Umbilical cord (tissue), 2 donors: ENCODE measurements around the gene KIN. TPM values are rescaled to one million over a fixed set of nuclear protein-coding genes. Genes with fewer than 3 reads are reported as not detected.
A peak's percentile ranks its signal among the peaks of the same experiment; 100 is the strongest.
"Not testable (repeated sequence)": the region's sequence is repeated elsewhere in the genome, so short reads cannot be mapped to it uniquely, and the experiment has no call there.

ENCODE experiments used
- DNase-seq: peaks from one replicate; pipeline ENCODE4 v3.0.0-alpha.2; 2015; ENCODE audit warnings: low spot score
- total RNA-seq: library from RNA; depleted of rRNA; stranded (reverse); fragments of >200 nt; gene quantifications from one replicate; pipeline ENCODE4 v1.2.3, GENCODE V29; 2014; ENCODE audit warnings: low replicate concordance; ENCODE audit not compliant: insufficient read depth

Gene KIN, protein sequence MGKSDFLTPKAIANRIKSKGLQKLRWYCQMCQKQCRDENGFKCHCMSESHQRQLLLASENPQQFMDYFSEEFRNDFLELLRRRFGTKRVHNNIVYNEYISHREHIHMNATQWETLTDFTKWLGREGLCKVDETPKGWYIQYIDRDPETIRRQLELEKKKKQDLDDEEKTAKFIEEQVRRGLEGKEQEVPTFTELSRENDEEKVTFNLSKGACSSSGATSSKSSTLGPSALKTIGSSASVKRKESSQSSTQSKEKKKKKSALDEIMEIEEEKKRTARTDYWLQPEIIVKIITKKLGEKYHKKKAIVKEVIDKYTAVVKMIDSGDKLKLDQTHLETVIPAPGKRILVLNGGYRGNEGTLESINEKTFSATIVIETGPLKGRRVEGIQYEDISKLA
- 10.1 TPM for total RNA-seq

DNA sequence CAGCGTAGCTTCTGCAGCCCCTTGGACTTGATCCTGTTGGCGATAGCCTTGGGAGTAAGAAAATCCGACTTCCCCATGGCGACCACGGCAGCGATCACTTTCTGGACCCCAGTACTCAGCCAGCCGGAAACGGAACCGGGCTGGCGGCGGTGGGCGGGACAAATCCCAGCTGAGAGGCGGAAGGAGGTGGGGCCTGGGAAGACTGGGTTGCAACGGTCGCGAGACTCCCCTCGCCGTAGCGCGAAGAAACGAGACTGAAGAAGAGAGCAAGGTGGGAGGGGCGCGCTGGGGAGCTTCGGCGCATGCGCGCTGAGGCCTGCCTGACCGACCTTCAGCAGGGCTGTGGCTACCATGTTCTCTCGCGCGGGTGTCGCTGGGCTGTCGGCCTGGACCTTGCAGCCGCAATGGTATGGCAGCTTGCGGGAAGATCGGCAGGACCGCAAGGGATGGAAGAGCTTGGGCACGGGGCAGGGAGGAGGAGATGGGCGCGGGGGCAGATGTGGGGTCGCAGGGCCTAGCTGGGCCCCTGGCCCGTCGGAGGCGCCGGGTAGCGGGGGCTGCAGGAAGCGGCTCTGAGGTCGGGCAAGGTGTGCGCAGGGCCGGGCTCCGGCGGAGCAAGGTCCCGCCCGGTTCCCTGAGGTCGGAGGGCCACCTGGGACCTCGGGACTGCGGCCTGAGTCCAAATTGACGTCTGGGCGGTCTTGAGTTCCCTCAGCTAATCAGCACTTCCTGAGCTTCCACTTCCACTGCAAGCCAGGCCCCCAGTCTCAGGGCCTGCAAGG is at the start of gene KIN, which contains the start of gene ATP5F1C:
Gene KIN (minus strand): TSS at position 137 of the 782 bp plus-strand sequence. CDS start 60 bp downstream, at position 77.
Gene ATP5F1C (plus strand): TSS at position 321 of the 782 bp plus-strand sequence. CDS start 31 bp downstream, at position 352.
- peak; percentile 99 for DNase-seq

DNA sequence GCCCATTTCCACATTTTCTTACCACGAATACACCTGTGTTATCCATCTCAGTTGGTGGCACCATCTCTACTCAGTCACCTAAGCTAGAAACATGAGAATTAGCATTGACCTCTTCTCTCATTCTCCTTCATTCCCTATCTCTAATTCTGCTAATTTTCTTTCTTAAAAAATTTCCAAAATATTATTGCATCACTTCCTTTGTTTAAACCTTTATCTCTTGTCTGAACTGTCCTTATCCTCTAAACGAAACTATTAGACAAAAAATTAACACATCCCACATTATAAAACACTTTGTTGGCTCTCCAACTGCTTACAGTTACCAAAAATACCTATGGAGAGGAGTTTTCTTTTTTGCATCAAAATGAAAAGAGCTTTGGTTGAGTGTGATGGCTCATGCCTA is 48.8 kb upstream of the KIN start:
- no peak for DNase-seq

DNA sequence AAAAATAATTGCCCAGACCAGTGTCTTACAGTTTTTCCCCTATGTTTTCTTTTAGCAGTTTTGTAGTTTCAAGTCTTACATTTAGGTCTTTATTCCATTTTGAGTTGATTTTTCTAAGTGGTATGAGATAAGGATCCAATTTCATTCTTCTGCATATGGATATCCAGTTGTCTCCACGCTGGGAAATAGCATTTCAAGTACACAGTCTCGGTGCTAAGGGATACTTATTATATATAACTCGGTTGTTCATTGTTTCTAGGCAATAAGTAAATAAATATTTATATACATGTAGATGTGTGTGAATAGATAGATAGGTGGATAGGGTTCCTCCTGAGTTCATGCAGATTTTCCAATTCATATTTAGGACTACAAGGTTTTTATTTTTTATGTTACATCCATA is 46.5 kb upstream of the KIN start:
- no peak for DNase-seq

DNA sequence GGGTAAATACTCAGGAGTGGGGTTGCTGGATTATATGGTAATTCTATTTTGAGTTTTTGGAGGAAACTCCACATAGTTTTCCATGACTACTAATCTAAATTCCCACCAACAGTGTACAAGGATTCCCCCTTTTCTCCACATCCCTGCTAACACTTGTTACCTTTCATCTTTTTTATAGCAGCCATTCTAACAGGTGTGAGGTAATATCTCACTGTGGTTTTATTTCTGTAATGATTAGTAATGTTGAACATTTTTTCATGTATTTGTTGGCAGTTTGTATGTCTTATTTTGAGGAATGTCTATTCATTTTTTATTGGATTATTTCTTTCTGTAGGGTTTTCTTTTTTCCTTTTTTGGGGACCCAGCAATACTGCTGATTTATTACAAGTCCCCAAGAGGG is 45.4 kb upstream of the KIN start:
- no peak for DNase-seq

DNA sequence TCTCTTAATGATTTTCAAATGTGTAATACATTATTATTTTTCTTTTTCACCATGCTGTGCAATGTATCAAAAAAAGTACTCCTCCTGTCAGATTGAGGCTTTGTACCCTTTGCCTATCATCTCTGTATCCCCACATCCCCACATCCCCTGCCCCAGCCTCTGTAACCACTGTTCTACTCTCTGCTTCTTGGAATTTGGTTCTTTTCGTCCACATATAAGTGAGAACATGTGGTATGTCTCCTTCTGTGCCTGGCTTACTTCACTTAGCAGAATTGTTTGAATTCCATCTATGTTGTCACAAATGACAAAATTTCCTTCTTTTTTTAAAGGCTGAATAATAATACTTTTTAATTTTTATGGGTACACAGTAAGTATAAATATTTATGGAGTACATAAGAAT is 44.3 kb upstream of the KIN start:
- DNase-seq, result no peak

DNA sequence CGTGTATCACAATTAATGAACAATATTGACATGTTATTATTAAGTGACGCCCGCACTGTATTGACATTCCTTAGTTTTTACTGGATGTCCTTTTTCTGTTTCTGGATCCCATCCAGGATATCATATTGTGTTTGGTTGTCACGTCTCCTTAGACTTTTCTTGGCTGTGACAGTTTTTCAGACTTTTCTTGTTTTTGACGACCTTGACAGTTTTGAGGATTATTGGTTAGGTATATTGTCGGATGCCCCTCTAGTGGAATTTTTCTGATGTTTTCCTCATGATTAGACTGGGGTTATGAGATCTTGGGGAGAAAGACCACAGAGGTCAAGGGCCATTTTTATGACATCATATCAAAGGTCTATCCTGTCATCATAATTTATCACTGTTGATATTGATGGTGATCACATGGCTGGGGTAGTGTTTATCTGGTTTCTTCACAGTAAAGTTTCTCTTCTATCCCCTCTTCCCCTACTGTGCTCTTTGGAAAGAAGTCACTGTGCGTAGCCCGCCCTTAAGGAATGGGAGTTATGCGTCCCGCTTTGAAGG is 41.6 kb upstream of the KIN start:
- DNase-seq, result no peak

DNA sequence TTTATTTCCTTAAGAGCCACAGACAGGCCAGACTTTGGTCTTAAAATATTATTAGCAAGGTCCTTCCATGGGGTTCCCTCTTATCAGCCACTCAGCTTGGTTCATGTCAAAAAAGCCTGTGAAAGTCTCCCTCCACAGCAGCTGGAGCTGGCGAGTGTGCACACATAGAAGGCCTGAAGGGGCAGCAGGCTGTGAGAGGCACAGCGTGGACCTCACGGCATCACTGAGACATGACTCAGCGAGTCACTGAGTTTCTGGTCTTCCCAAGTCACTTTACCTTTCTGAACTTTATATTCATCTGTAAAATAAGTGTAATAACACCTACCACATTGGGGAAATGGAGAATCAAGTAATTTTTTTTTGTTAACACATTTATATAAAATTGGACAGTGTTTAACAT is 39.2 kb upstream of the KIN start:
- DNase-seq, result no peak

DNA sequence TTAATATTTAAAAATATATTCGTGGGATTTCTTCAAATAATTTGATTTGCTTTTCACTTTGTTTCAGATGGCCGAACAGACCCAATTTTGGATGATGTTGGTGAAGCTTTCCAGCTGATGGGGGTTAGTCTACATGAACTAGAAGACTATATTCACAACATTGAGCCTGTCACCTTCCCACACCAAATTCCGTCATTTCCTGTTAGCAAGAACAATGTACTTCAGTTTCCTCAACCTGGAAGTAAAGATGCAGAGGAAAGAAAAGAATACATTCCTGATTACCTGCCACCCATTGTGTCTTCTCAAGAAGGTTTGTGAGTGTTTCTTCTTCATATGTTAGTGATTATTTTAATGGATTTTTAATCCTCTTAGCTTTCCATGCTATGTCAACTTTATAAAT is 36.5 kb upstream of the KIN start:
- DNase-seq, result no peak

DNA sequence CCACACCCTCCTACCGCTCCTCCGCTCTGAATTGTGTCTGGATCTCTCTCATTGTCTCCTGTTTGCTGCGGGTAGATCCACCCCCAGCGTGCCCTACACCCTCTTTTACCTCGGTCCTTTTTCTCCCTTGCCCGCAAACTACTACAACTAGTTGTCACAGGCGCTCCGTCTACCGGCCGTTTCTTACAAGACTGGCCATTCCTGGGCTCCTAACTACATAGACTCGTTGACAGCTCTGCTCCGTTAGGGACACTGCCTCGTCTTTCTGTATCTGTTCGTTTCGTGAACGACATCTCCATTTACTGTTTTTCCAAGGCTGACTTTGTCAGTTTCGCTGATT is 31.3 kb upstream of the KIN start:
- peak; percentile 58 for DNase-seq

DNA sequence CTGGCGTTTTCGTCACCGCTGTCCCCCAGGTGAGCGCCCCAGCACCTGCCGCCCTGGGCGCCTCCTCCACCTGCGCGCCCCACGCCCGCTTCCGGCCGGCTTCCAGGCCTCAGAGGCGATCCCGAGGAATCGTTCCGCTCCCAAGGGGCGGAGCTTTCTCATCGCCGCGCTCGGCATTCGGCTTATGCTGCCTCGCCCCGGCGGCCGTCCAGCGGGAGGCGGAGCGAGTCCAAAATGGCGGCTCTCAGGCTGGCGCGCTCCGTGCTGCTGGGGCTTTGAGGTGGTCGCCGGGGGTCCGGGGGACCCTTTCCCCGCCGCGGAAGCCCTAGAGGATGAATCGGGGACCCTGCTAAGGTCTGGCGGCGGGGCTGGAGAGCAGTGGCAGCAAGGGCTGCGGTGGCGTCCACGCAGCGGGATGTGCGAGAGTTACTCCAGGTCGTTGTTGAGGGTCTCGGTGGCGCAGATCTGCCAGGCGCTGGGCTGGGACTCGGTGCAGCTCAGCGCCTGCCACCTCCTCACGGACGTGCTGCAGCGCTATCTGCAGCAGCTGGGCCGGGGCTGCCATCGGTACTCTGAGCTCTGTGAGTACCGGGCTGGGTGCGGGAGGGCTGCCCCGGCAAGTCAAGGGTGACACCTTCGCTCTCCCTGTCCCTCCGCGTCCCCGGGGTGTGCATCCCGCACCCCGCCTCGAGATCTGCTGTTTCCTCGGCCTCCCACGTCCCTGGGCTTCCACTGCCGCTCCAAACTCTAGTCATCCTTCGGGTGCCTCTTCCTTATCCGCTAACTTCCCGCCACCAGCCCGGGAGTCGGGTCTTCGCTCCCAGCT is 30.7 kb upstream of the KIN start, which contains the start of gene TAF3:
Gene TAF3 (plus strand): TSS at position 211 of the 826 bp plus-strand sequence. CDS start 205 bp downstream, at position 416.
- peak; percentile 89 for DNase-seq

DNA sequence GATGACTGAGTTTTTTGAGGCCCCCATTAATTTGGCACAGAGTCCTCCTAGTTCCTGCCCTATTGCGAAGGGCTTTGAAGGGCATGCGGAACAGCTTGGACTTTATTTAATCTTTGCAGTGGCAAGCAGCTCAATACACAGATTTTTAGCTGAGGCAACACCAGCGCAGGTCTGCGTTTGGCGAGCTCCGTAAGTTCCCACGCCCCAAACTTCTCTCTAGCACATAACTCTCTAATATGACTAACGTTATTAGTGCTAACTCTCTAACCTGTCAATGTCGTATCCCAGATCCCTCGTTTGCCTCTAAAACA is 30.1 kb upstream of the KIN start:
- no peak for DNase-seq

DNA sequence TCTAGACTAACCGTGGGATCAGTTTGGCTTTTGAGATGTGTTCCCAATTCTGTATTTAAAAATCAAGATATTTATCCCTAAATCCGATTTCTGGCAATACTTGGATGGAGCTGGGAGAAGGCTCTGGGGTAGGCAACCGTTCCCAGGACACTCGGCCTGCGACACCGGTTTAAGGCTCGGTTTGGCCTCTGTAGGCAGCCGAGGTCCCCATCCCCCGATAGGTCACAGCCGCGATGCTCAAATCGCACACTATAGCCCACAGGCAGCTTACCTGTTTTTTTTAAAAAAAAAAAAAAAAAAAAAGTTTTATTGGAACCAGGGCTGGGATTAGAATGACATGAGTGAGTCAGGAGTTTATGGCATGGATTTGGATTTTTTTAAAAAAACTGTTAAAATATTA is 29.8 kb upstream of the KIN start:
- DNase-seq, result no peak

DNA sequence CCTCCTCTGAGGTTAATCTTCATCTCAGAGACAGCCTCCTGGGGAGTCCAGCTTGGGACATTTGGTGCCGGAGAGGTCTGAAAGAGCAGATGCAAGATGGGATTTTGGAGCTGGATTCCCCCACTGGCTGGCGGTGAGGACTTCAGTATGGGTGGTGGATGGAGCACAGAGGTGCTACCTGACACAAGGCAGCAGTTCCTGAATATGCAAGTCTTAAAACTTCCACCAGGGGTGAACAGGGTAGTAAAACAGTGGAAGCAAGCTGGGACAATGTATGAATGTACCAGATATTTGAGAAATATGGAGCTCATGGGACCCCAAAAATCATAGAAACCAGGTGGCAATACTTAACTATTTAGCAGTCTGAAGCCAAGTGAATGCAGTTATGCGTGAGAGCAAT is 25.7 kb upstream of the KIN start:
- no peak for DNase-seq

DNA sequence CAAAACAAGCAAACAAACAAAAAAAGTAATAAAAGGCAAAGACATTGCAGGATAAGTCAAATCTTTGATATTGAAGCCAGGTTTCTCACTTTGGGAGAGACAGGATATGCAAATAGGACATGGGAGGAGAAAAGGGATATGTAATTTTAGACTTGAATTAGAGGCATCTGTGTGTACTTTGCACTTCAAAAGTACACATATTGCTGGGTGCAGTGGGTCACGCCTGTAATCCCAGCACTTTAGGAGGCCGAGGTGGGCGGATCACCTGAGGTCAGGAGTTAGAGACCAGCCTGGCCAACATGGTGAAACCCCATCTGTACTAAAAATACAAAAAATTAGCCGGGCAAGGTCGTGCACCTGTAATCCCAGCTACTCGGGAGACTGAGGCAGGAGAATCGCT is 23.9 kb upstream of the KIN start:
- not testable (repeated sequence) for DNase-seq

DNA sequence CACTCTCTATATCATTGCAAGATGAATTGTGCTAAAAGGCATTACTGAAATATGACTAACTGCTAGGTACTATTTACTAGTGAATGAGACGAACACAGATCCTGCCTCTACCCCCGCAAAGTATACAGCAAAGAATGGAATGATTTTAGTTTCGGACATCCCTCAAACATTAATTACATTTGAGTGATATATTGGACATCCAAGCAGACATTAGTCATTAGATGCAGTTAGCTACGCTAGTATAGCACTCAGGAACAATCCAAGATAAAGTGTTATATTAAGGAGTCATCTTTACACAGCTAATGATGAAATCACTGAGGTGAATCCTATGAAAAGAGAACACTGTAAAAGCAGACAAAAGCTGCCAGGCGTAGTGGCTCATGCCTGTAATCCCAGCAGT is 23.2 kb upstream of the KIN start:
- no peak for DNase-seq

DNA sequence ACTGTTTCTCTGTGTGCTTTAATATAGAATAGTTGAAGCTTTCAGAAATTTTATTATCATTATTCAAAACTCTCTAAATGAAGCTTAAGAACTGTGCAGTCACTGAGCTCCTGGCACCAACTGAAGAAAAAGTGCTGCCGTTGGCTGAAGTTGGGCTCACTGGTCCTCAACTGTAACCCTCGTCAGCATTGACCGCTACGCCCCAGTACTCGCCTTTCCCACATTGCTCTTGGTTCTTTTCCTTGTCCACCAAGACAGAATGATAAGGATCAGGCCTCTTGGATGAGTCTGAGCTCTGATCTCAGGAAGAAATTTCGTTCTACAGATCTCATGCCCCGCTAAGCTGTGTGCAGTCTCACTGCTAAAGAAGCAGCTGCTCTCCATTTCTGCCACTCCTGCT is 22.6 kb upstream of the KIN start:
- DNase-seq, result no peak

DNA sequence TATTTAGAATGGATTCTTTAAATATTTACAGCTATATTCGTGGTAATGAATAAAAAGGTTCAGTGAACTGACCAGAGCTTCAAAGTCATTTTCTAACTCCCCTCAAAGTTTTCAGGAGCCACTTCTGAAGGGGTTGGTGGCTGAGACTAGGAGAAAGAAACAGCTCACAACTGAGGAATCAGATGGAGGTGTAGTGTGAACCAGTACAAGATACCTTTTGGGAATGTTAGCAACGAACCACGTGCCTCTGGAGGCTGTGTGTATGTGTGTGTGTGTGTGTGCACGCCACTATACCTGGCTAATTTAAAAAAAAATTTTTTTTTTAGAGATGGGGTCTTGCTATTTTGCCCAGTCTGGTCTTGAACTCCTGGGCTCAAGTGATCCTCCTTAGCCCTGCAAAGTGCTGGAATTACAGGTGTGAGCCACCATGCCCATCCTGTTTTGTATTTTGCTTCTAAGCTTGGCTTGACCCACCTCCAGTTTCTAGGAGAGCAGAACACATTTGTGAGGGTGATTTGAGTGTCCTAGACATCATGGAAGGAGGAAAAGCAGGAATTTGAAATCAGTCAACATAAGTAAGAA is 21.0 kb upstream of the KIN start:
- no peak for DNase-seq

DNA sequence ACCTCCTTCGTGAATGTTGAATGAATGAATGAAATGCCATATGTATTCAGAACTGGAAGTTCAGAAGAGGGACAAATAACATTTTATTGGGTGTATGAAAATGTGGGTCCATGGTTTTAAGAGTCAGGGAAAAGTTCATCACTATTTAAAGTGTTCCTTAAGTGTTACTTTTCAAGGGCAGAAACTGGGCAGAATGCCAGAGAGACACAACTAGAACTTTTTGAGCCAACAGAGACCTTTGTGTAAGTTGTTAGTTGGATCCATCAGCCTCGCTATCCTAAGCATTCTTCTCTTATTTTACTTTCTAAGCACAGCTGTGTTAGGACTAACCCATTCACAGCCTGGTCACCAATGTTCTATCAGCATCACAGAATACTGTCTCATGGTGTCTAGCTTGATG is 16.9 kb upstream of the KIN start:
- DNase-seq, result no peak

DNA sequence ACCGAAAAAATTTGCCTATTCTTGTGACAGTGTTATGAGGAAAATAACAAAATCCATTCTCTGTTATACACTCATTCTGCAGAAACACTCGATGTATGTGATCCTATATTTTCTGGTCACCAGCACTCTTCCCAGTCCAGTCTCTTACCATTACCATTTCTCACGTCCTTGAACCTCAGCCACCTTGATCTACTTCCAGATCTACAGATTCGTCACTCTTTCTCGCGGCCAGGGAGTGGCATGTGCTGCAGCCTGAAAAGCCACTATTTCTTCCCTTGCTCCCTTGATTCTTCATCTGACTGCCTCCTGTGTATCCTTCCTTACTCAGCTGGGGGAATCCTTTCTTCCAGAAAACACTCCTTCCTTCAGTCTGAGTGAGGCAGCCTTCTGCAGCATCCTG is 16.4 kb upstream of the KIN start:
- DNase-seq, result no peak

DNA sequence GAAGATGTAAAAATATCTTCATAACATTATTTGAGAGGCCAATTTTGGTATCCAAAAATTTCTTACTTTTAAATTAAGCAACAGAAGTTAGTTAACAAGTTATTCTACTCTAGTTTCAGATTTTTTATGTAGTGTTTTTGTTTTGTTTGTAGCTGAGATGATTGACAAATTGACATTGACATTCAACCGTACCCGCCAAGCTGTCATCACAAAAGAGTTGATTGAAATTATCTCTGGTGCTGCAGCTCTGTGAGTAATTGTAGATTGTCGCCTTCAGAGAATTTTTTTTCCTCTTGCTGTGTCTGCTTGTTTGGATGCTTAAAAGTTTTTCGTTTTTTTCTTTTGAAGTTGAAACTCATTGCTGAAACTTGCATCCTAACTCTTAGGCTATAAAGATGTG is 14.8 kb upstream of the KIN start:
- no peak for DNase-seq

DNA sequence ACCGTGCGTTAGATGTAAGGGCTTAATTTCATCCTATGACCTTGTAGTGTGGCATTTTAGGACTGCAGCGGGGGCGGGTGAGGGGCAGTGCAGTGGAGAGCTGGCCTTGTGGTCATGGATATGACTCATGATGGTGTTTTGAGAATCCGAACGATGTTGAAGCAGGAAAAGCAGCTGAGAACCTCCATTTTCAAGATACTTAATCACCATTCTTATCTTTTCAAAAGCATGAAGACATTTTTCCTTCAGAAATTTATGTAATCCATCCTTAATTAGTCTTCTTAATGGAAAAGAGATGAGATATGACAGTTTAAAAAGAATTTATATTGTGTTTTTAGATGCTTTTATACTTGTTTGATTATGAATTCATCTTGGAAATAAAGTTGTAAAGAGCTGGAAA is 9.8 kb upstream of the KIN start:
- DNase-seq, result peak; percentile 33

DNA sequence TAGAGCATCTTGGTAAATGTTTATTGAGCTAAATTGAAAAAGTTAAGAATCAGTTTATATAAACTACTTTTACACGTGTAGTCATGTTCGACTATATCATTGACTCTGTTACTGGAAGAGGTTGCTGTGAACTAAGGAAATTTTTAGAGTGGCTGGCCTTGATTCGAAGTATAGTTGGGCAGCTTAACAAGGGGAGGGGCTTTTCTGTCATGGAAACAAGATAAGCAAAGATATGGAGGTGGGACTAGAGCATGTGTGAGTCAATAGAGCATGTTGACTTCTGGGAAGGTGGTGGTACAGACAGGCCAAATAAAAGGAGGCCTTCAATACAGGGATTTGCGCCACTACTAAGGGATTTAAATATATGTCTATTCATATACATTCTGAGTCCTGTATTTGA is 7.8 kb upstream of the KIN start:
- DNase-seq, result peak; percentile 60
